SK-N-SH (cell line): Measurements from ENCODE around the gene PIAS2.
"Not testable (repeated sequence)": the region's sequence is repeated elsewhere in the genome, so short reads cannot be mapped to it uniquely, and the experiment has no call there.

Source experiments
- FOXJ3 ChIP-seq: sonication (generic); formaldehyde crosslinking; IDR thresholded peaks from 2 replicates; pipeline ENCODE4 v1.5.1; 2020; ENCODE audit warnings: mild to moderate bottlenecking, missing genetic modification reagents
- JUND ChIP-seq: IDR thresholded peaks from 2 replicates; pipeline ENCODE4 v1.4.0; 2012
- RCOR1 ChIP-seq: fragments of 150-350 bp; IDR thresholded peaks from 2 replicates; pipeline ENCODE4 v1.6.1; 2017; ENCODE audit warnings: antibody characterized with exemption, low read length
- RXRA ChIP-seq: IDR thresholded peaks from 2 replicates; pipeline ENCODE4 v1.4.0; 2012; ENCODE audit warnings: low read depth, mild to moderate bottlenecking, borderline replicate concordance
- TCF12 ChIP-seq: IDR thresholded peaks from 2 replicates; pipeline ENCODE4 v1.4.0; 2012
- TEAD4 ChIP-seq: IDR thresholded peaks from 2 replicates; pipeline ENCODE4 v1.4.0; 2012; ENCODE audit warnings: mild to moderate bottlenecking, borderline replicate concordance; ENCODE audit not compliant: insufficient read depth
- TF ChIP-seq, protein P1 (sequence below): fragments of 200-600 bp; sonication (generic); IDR thresholded peaks from 2 replicates; pipeline ENCODE4 v1.6.1; 2017; ENCODE audit warnings: antibody characterized with exemption, mild to moderate bottlenecking, moderate library complexity
- TF ChIP-seq, protein P2 (sequence below): IDR thresholded peaks from 2 replicates; pipeline ENCODE4 v1.4.0; 2012; ENCODE audit warnings: low read depth
- TF ChIP-seq, protein P3 (sequence below): IDR thresholded peaks from 2 replicates; pipeline ENCODE4 v1.6.1; 2012; ENCODE audit warnings: mild to moderate bottlenecking, low read depth, low read length, moderate library complexity

- TF ChIP-seq, protein P1, sequence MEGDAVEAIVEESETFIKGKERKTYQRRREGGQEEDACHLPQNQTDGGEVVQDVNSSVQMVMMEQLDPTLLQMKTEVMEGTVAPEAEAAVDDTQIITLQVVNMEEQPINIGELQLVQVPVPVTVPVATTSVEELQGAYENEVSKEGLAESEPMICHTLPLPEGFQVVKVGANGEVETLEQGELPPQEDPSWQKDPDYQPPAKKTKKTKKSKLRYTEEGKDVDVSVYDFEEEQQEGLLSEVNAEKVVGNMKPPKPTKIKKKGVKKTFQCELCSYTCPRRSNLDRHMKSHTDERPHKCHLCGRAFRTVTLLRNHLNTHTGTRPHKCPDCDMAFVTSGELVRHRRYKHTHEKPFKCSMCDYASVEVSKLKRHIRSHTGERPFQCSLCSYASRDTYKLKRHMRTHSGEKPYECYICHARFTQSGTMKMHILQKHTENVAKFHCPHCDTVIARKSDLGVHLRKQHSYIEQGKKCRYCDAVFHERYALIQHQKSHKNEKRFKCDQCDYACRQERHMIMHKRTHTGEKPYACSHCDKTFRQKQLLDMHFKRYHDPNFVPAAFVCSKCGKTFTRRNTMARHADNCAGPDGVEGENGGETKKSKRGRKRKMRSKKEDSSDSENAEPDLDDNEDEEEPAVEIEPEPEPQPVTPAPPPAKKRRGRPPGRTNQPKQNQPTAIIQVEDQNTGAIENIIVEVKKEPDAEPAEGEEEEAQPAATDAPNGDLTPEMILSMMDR: not testable (repeated sequence)
- TF ChIP-seq RCOR1; JUND; RXRA; FOXJ3 (CRISPR knock-in tag); TCF12; TEAD4: not testable (repeated sequence)
- TF ChIP-seq, protein P2, sequence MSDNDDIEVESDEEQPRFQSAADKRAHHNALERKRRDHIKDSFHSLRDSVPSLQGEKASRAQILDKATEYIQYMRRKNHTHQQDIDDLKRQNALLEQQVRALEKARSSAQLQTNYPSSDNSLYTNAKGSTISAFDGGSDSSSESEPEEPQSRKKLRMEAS: not testable (repeated sequence)
- TF ChIP-seq, protein P3, sequence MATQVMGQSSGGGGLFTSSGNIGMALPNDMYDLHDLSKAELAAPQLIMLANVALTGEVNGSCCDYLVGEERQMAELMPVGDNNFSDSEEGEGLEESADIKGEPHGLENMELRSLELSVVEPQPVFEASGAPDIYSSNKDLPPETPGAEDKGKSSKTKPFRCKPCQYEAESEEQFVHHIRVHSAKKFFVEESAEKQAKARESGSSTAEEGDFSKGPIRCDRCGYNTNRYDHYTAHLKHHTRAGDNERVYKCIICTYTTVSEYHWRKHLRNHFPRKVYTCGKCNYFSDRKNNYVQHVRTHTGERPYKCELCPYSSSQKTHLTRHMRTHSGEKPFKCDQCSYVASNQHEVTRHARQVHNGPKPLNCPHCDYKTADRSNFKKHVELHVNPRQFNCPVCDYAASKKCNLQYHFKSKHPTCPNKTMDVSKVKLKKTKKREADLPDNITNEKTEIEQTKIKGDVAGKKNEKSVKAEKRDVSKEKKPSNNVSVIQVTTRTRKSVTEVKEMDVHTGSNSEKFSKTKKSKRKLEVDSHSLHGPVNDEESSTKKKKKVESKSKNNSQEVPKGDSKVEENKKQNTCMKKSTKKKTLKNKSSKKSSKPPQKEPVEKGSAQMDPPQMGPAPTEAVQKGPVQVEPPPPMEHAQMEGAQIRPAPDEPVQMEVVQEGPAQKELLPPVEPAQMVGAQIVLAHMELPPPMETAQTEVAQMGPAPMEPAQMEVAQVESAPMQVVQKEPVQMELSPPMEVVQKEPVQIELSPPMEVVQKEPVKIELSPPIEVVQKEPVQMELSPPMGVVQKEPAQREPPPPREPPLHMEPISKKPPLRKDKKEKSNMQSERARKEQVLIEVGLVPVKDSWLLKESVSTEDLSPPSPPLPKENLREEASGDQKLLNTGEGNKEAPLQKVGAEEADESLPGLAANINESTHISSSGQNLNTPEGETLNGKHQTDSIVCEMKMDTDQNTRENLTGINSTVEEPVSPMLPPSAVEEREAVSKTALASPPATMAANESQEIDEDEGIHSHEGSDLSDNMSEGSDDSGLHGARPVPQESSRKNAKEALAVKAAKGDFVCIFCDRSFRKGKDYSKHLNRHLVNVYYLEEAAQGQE: not testable (repeated sequence)
Measured at GRCh38 chr18:46865245-46865644, 52.1 kb downstream of the PIAS2 start.
